Measurements from ENCODE around the gene AP2A2.
A peak's percentile ranks its signal among the peaks of the same experiment; 100 is the strongest.

AP2A2 gene

GRCh38 chr11:913043-913442, 12.6 kb upstream of the AP2A2 start:
- H3K27ac ChIP-seq (ENCODE audit: low read depth, low read length): no peak overlapping the region
- no peak overlapping the region for H3K9ac ChIP-seq (ENCODE audit: low read length)
- H3K36me3 ChIP-seq (ENCODE audit: insufficient read depth, low read length): no peaks in the 10 kb centered on the region
- no peaks in the 10 kb centered on the region for H3K9me3 ChIP-seq (ENCODE audit: low read length)
- no peaks in the 10 kb centered on the region for H3K27me3 ChIP-seq (ENCODE audit: control insufficient read depth in 1 of 2, insufficient read depth in 2 of 2, low read length in 2 of 2)
- no peak overlapping the region for H3K4me3 ChIP-seq (ENCODE audit: low read depth in 1 of 2, low read length in 2 of 2)
- peaks cover 13% of the 10 kb centered on the region for H3K4me1 ChIP-seq (ENCODE audit: insufficient read depth, low read length)

- no peaks in the 10 kb centered on the region for H3K27me3 ChIP-seq (ENCODE audit: control insufficient read depth in 1 of 2, insufficient read depth in 2 of 2, low read length in 2 of 2)
- no peaks in the 10 kb centered on the region for H3K36me3 ChIP-seq (ENCODE audit: insufficient read depth, low read length)
- H3K4me3 ChIP-seq (ENCODE audit: low read depth in 1 of 2, low read length in 2 of 2): no peak overlapping the region
- no peaks in the 10 kb centered on the region for H3K9me3 ChIP-seq (ENCODE audit: low read length)
- H3K4me1 ChIP-seq (ENCODE audit: insufficient read depth, low read length): peaks cover 13% of the 10 kb centered on the region
- no peak overlapping the region for H3K9ac ChIP-seq (ENCODE audit: low read length)
- no peak overlapping the region for H3K27ac ChIP-seq (ENCODE audit: low read depth, low read length)
Measured at GRCh38 chr11:914204-914603, 11.5 kb upstream of the AP2A2 start.

- no peaks in the 10 kb centered on the region for H3K9me3 ChIP-seq (ENCODE audit: low read length)
- no peak overlapping the region for H3K4me3 ChIP-seq (ENCODE audit: low read depth in 1 of 2, low read length in 2 of 2)
- H3K36me3 ChIP-seq (ENCODE audit: insufficient read depth, low read length): no peaks in the 10 kb centered on the region
- peaks cover 7% of the 10 kb centered on the region for H3K4me1 ChIP-seq (ENCODE audit: insufficient read depth, low read length)
- no peak overlapping the region for H3K9ac ChIP-seq (ENCODE audit: low read length)
- no peaks in the 10 kb centered on the region for H3K27me3 ChIP-seq (ENCODE audit: control insufficient read depth in 1 of 2, insufficient read depth in 2 of 2, low read length in 2 of 2)
- no peak overlapping the region for H3K27ac ChIP-seq (ENCODE audit: low read depth, low read length)
Measured at GRCh38 chr11:914747-915501, 10.7 kb upstream of the AP2A2 start.

- Histone ChIP-seq H3K27ac (ENCODE audit: low read depth, low read length) (no peak overlapping the region), H3K9ac (ENCODE audit: low read length) (no peak overlapping the region), H3K36me3 (ENCODE audit: insufficient read depth, low read length) (no peaks in the 10 kb centered on the region), H3K4me3 (ENCODE audit: low read depth in 1 of 2, low read length in 2 of 2) (no peak overlapping the region), H3K4me1 (ENCODE audit: insufficient read depth, low read length) (no peaks in the 10 kb centered on the region), H3K9me3 (ENCODE audit: low read length) (no peaks in the 10 kb centered on the region), H3K27me3 (ENCODE audit: control insufficient read depth in 1 of 2, insufficient read depth in 2 of 2, low read length in 2 of 2) (no peaks in the 10 kb centered on the region)
Measured at GRCh38 chr11:917426-917825, 8.2 kb upstream of the AP2A2 start.

- H3K36me3 ChIP-seq (ENCODE audit: insufficient read depth, low read length): no peaks in the 10 kb centered on the region
- H3K27me3 ChIP-seq (ENCODE audit: control insufficient read depth in 1 of 2, insufficient read depth in 2 of 2, low read length in 2 of 2): no peaks in the 10 kb centered on the region
- peaks cover 6% of the 10 kb centered on the region for H3K4me1 ChIP-seq (ENCODE audit: insufficient read depth, low read length)
- no peaks in the 10 kb centered on the region for H3K9me3 ChIP-seq (ENCODE audit: low read length)
- no peak overlapping the region for H3K4me3 ChIP-seq (ENCODE audit: low read depth in 1 of 2, low read length in 2 of 2)
- no peak overlapping the region for H3K27ac ChIP-seq (ENCODE audit: low read depth, low read length)
- H3K9ac ChIP-seq (ENCODE audit: low read length): no peak overlapping the region
Measured at GRCh38 chr11:921921-922678, 3.6 kb upstream of the AP2A2 start.

GRCh38 chr11:923691-924405, 1.8 kb upstream of the AP2A2 start:
- no peak overlapping the region for H3K9ac ChIP-seq (ENCODE audit: low read length)
- H3K9me3 ChIP-seq (ENCODE audit: low read length): no peaks in the 10 kb centered on the region
- H3K36me3 ChIP-seq (ENCODE audit: insufficient read depth, low read length): no peaks in the 10 kb centered on the region
- H3K27ac ChIP-seq (ENCODE audit: low read depth, low read length): no peak overlapping the region
- no peak overlapping the region for H3K4me3 ChIP-seq (ENCODE audit: low read depth in 1 of 2, low read length in 2 of 2)
- no peaks in the 10 kb centered on the region for H3K27me3 ChIP-seq (ENCODE audit: control insufficient read depth in 1 of 2, insufficient read depth in 2 of 2, low read length in 2 of 2)
- H3K4me1 ChIP-seq (ENCODE audit: insufficient read depth, low read length): peaks cover 18% of the 10 kb centered on the region

GRCh38 chr11:924406-925157, 1.1 kb upstream of the AP2A2 start:
- no peaks in the 10 kb centered on the region for H3K36me3 ChIP-seq (ENCODE audit: insufficient read depth, low read length)
- no peak overlapping the region for H3K4me3 ChIP-seq (ENCODE audit: low read depth in 1 of 2, low read length in 2 of 2)
- H3K9ac ChIP-seq (ENCODE audit: low read length): no peak overlapping the region
- no peak overlapping the region for H3K27ac ChIP-seq (ENCODE audit: low read depth, low read length)
- no peaks in the 10 kb centered on the region for H3K27me3 ChIP-seq (ENCODE audit: control insufficient read depth in 1 of 2, insufficient read depth in 2 of 2, low read length in 2 of 2)
- H3K9me3 ChIP-seq (ENCODE audit: low read length): no peaks in the 10 kb centered on the region
- H3K4me1 ChIP-seq (ENCODE audit: insufficient read depth, low read length): peaks cover 19% of the 10 kb centered on the region

GRCh38 chr11:925158-925495, 543 bp upstream of the AP2A2 start:
- Histone ChIP-seq H3K9ac (ENCODE audit: low read length) (no peak overlapping the region), H3K27me3 (ENCODE audit: control insufficient read depth in 1 of 2, insufficient read depth in 2 of 2, low read length in 2 of 2) (no peaks in the 10 kb centered on the region), H3K27ac (ENCODE audit: low read depth, low read length) (no peak overlapping the region), H3K4me1 (ENCODE audit: insufficient read depth, low read length) (peaks cover 19% of the 10 kb centered on the region), H3K9me3 (ENCODE audit: low read length) (no peaks in the 10 kb centered on the region), H3K4me3 (ENCODE audit: low read depth in 1 of 2, low read length in 2 of 2) (peak overlapping the region in 1 of 2 donors; percentile 41), H3K36me3 (ENCODE audit: insufficient read depth, low read length) (no peaks in the 10 kb centered on the region)

GRCh38 chr11:926341-926916, 759 bp downstream of the AP2A2 start:
- peaks cover 27% of the 10 kb centered on the region for H3K4me1 ChIP-seq (ENCODE audit: insufficient read depth, low read length)
- peak overlapping the region; percentile 76 to 89 for H3K4me3 ChIP-seq (ENCODE audit: low read depth in 1 of 2, low read length in 2 of 2)
- no peaks in the 10 kb centered on the region for H3K27me3 ChIP-seq (ENCODE audit: control insufficient read depth in 1 of 2, insufficient read depth in 2 of 2, low read length in 2 of 2)
- H3K27ac ChIP-seq (ENCODE audit: low read depth, low read length): peak overlapping the region; percentile 84
- peak overlapping the region; percentile 52 for H3K9ac ChIP-seq (ENCODE audit: low read length)
- no peaks in the 10 kb centered on the region for H3K36me3 ChIP-seq (ENCODE audit: insufficient read depth, low read length)
- no peaks in the 10 kb centered on the region for H3K9me3 ChIP-seq (ENCODE audit: low read length)

- Histone ChIP-seq H3K36me3 (ENCODE audit: insufficient read depth, low read length) (no peaks in the 10 kb centered on the region), H3K4me3 (ENCODE audit: low read depth in 1 of 2, low read length in 2 of 2) (no peak overlapping the region), H3K9me3 (ENCODE audit: low read length) (no peaks in the 10 kb centered on the region), H3K4me1 (ENCODE audit: insufficient read depth, low read length) (peaks cover 32% of the 10 kb centered on the region), H3K9ac (ENCODE audit: low read length) (no peak overlapping the region), H3K27ac (ENCODE audit: low read depth, low read length) (no peak overlapping the region), H3K27me3 (ENCODE audit: control insufficient read depth in 1 of 2, insufficient read depth in 2 of 2, low read length in 2 of 2) (no peaks in the 10 kb centered on the region)
Measured at GRCh38 chr11:927871-928270, 2.2 kb downstream of the AP2A2 start.

- Histone ChIP-seq H3K36me3 (ENCODE audit: insufficient read depth, low read length) (no peaks in the 10 kb centered on the region), H3K27me3 (ENCODE audit: control insufficient read depth in 1 of 2, insufficient read depth in 2 of 2, low read length in 2 of 2) (no peaks in the 10 kb centered on the region), H3K4me3 (ENCODE audit: low read depth in 1 of 2, low read length in 2 of 2) (no peak overlapping the region), H3K27ac (ENCODE audit: low read depth, low read length) (no peak overlapping the region), H3K9me3 (ENCODE audit: low read length) (no peaks in the 10 kb centered on the region), H3K9ac (ENCODE audit: low read length) (no peak overlapping the region), H3K4me1 (ENCODE audit: insufficient read depth, low read length) (peaks cover 41% of the 10 kb centered on the region)
Measured at GRCh38 chr11:928786-929185, 3.1 kb downstream of the AP2A2 start.

All from muscle layer of colon (tissue), 2 donors.